Brain microvascular endothelial cell (primary cell): ENCODE measurements around the gene RIMS1.
"Not testable (repeated sequence)": the region's sequence is repeated elsewhere in the genome, so short reads cannot be mapped to it uniquely, and the experiment has no call there.

Experiments
- DNase-seq: peaks from one replicate; pipeline ENCODE4 v3.0.0-alpha.2; 2020
- H3K27ac ChIP-seq: fragments of 250-450 bp; sonication (Bioruptor Pico); 2 replicates; pipeline ENCODE4 v1.5.1; 2020; ENCODE audit warnings: mild to moderate bottlenecking, moderate library complexity
- H3K27me3 ChIP-seq: fragments of 250-450 bp; sonication (Bioruptor Pico); replicated peaks from 2 replicates; pipeline ENCODE4 v1.5.1; 2020; ENCODE audit warnings: mild to moderate bottlenecking
- H3K36me3 ChIP-seq: fragments of 250-450 bp; sonication (Bioruptor Pico); replicated peaks from 2 replicates; pipeline ENCODE4 v1.5.1; 2020; ENCODE audit warnings: mild to moderate bottlenecking
- H3K4me3 ChIP-seq: 2 replicates; pipeline ENCODE4 v1.5.1; 2011; ENCODE audit warnings: low read depth, mild to moderate bottlenecking, control low read depth, low read length, moderate library complexity
- CTCF ChIP-seq: IDR thresholded peaks from 2 replicates; pipeline ENCODE4 v1.5.1; 2011; ENCODE audit warnings: low read depth, mild to moderate bottlenecking, moderate library complexity, low read length, control low read depth, inconsistent platforms; ENCODE audit errors: missing control alignments
- in situ Hi-C: cut with HindIII; loops from 2 replicates; pipeline ENCODE4 v1.10.0; 2017; ENCODE audit warnings: low sequenced_read_pairs, low pct_ligation_motif_present

Gene RIMS1

GRCh38 chr6:71983131-71983530 lies 96.8 kb downstream of the RIMS1 start:
- Histone ChIP-seq H3K36me3 (no peaks in the 10 kb centered on the region), H3K4me3 (no peak overlapping the region), H3K27ac (no peak overlapping the region), H3K27me3 (no peaks in the 10 kb centered on the region)
- no peak for DNase-seq
- in situ Hi-C loops = no loop called here
- no peak for TF ChIP-seq CTCF

DNA sequence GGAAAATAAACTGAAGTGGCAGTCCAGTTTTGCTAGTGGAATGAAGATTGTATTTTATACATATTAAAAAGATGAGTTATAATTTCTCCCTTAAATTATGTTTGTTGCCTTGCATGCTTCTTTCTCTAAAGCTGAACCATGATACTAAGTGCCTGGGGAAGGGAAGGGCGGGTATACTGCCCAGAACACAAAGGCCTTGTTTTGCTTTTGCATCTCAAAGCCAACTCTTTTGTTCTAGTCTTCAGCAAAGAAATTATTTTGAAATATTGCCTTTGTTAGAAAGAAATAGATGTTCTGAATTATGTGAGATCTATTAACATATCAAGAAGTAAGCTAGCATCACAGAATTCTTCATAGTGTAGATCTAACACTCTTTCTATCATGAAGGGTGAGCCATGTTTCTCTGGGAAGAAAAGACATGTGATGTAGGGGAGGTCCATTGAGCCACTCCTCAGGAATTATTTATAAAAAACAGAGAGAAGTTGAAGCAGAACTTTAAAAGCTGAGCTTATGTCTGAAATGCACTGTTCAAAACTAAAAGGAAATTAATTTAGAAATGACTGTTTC lies 108.4 kb downstream of the RIMS1 start:
- no peak for TF ChIP-seq CTCF
- Histone ChIP-seq H3K27ac (no peak overlapping the region), H3K36me3 (no peaks in the 10 kb centered on the region), H3K4me3 (no peak overlapping the region), H3K27me3 (no peaks in the 10 kb centered on the region)
- in situ Hi-C loops = no loop called here
- DNase-seq = no peak

GRCh38 chr6:71997341-71997740 lies 111.0 kb downstream of the RIMS1 start:
- no peak for TF ChIP-seq CTCF
- H3K27ac ChIP-seq = no peak overlapping the region
- in situ Hi-C loops = no loop called here
- no peak overlapping the region for H3K4me3 ChIP-seq
- DNase-seq = no peak
- H3K36me3 ChIP-seq = no peaks in the 10 kb centered on the region
- no peaks in the 10 kb centered on the region for H3K27me3 ChIP-seq

GRCh38 chr6:72002415-72002814 lies 116.1 kb downstream of the RIMS1 start:
- in situ Hi-C loops = no loop called here
- Histone ChIP-seq H3K27me3 (no peaks in the 10 kb centered on the region), H3K27ac (no peak overlapping the region), H3K36me3 (no peaks in the 10 kb centered on the region), H3K4me3 (no peak overlapping the region)
- no peak for TF ChIP-seq CTCF
- no peak for DNase-seq

- H3K4me3 ChIP-seq, DNase-seq, H3K27ac ChIP-seq, H3K36me3 ChIP-seq, H3K27me3 ChIP-seq, in situ Hi-C loops: not testable (repeated sequence)
These were observed 120.2 kb downstream of the RIMS1 start for GRCh38 chr6:72006591-72006990.

GRCh38 chr6:72022830-72023229 lies 136.5 kb downstream of the RIMS1 start:
- no peak for TF ChIP-seq CTCF
- no peak for DNase-seq
- Histone ChIP-seq H3K27ac (no peak overlapping the region), H3K27me3 (no peaks in the 10 kb centered on the region), H3K4me3 (no peak overlapping the region), H3K36me3 (no peaks in the 10 kb centered on the region)
- in situ Hi-C loops = no loop called here
